DMS53 treated with DMSO at 0.1 percent for 48 hours (cell line): ENCODE data around the gene SIN3B.

Source experiments
- DNase-seq: peaks from one replicate; lab custom pipeline; 2025; ENCODE audit not compliant: unreplicated experiment; lab: John Stamatoyannopoulos, UW

SIN3B gene

GRCh38 chr19:16822648-16823047 lies 6.5 kb upstream of the SIN3B start:
- no peak for DNase-seq

GRCh38 chr19:16824658-16825311 lies 4.4 kb upstream of the SIN3B start:
- no peak for DNase-seq

- no peak for DNase-seq
Measured at GRCh38 chr19:16825312-16826052, 3.7 kb upstream of the SIN3B start.

- DNase-seq: no peak
Measured at GRCh38 chr19:16829822-16830289, 658 bp downstream of the SIN3B start.

- no peak for DNase-seq
Measured at GRCh38 chr19:16830679-16831078, 1.5 kb downstream of the SIN3B start.

- no peak for DNase-seq
Measured at GRCh38 chr19:16831531-16831930, 2.3 kb downstream of the SIN3B start.

GRCh38 chr19:16834747-16835146 lies 5.5 kb downstream of the SIN3B start:
- no peak for DNase-seq

GRCh38 chr19:16836115-16837034 lies 7.2 kb downstream of the SIN3B start:
- DNase-seq: no peak

- DNase-seq: no peak
Measured at GRCh38 chr19:16837035-16837362, 7.8 kb downstream of the SIN3B start.

GRCh38 chr19:16841391-16841926 lies 12.3 kb downstream of the SIN3B start:
- no peak for DNase-seq

- no peak for DNase-seq
Measured at GRCh38 chr19:16846901-16847300, 17.7 kb downstream of the SIN3B start.

GRCh38 chr19:16847430-16847829 lies 18.2 kb downstream of the SIN3B start:
- DNase-seq: no peak

- DNase-seq: no peak
Measured at GRCh38 chr19:16849168-16849567, 20.0 kb downstream of the SIN3B start.

- no peak for DNase-seq
Measured at GRCh38 chr19:16850133-16850532, 20.9 kb downstream of the SIN3B start.

GRCh38 chr19:16851031-16851712 lies 22.0 kb downstream of the SIN3B start:
- no peak for DNase-seq

- no peak for DNase-seq
Measured at GRCh38 chr19:16853066-16853465, 23.9 kb downstream of the SIN3B start.

- DNase-seq: no peak
Measured at GRCh38 chr19:16856091-16856490, 26.9 kb downstream of the SIN3B start.

- no peak for DNase-seq
Measured at GRCh38 chr19:16859626-16860025, 30.4 kb downstream of the SIN3B start.

GRCh38 chr19:16860118-16860517 lies 30.9 kb downstream of the SIN3B start:
- no peak for DNase-seq

- DNase-seq: no peak
Measured at GRCh38 chr19:16861011-16861410, 31.8 kb downstream of the SIN3B start.

GRCh38 chr19:16861834-16862233 lies 32.6 kb downstream of the SIN3B start:
- no peak for DNase-seq
